Upper lobe of left lung (tissue), 6 donors: ENCODE measurements around the gene CXCL6. TPM values are rescaled to one million over a fixed set of nuclear protein-coding genes. Genes with fewer than 3 reads are reported as not detected.
A peak's percentile ranks its signal among the peaks of the same experiment; 100 is the strongest.

Experiments
- ATAC-seq, 2 donors: fragments of 200-7000 bp; cut with Tn5 transposase; one replicate each; pipeline ENCODE4 v1.9.1; 2022; ENCODE audit warnings: mild to moderate bottlenecking in 2 of 2, moderate library complexity in 2 of 2; ENCODE audit not compliant: low FRiP score in 2 of 2
- DNase-seq, 2 donors: peaks; one replicate each; pipeline ENCODE4 v3.0.0-alpha.2; 2019 to 2020
- H3K27ac ChIP-seq, 4 donors: fragments of 200-600 bp; sonication (generic); one replicate each; pipeline ENCODE4 v1.5.1; 2016 to 2019
- H3K27me3 ChIP-seq, 4 donors: fragments of 200-600 bp; sonication (generic); one replicate each; pipeline ENCODE4 v1.5.1; 2017 to 2019
- H3K36me3 ChIP-seq, 4 donors: fragments of 200-600 bp; sonication (generic); one replicate each; pipeline ENCODE4 v1.5.1; 2016 to 2019
- H3K4me1 ChIP-seq, 4 donors: fragments of 200-600 bp; sonication (generic); one replicate each; pipeline ENCODE4 v1.5.1; 2018 to 2019
- H3K4me3 ChIP-seq, 4 donors: fragments of 200-600 bp; sonication (generic); one replicate each; pipeline ENCODE4 v1.5.1; 2017 to 2019; ENCODE audit warnings: mild to moderate bottlenecking in 2 of 4, moderate library complexity in 1 of 4
- H3K9me3 ChIP-seq, 4 donors: fragments of 200-600 bp; sonication (generic); one replicate each; pipeline ENCODE4 v1.5.1; 2018 to 2019
- EP300 ChIP-seq, 4 donors: sonication (generic); formaldehyde crosslinking; IDR thresholded peaks; one replicate each; pipeline ENCODE4 v1.5.1; 2017; ENCODE audit warnings: antibody characterized with exemption in 4 of 4, control low read depth in 2 of 4
- POLR2A ChIP-seq, 4 donors: fragments of 450-650 bp; IDR thresholded peaks; one replicate each; pipeline ENCODE4 v1.5.1; 2016 to 2017; ENCODE audit warnings: antibody characterized with exemption in 4 of 4, mild to moderate bottlenecking in 2 of 4
- POLR2AphosphoS5 ChIP-seq, 2 donors: sonication (generic); formaldehyde crosslinking; IDR thresholded peaks; one replicate each; pipeline ENCODE4 v1.5.1; 2017; ENCODE audit warnings: antibody characterized with exemption in 2 of 2
- WGBS, 2 donors: methylation state at CpG; one replicate each; pipeline ENCODE4 v1.1.5; 2017 to 2018; 5-methylcytosine and 5-hydroxymethylcytosine counted together
- total RNA-seq, 6 donors: library from RNA; depleted of rRNA in 4 of 6; stranded (reverse); fragments of >200 nt in 4 of 6; gene quantifications; one replicate each; pipeline versions ENCODE4 v1.1.0 to v1.2.1, GENCODE V29; 2016 to 2021
- TF ChIP-seq, protein P1 (sequence below), 6 experiments: fragments of 450-650 bp in 4 of 6; fragments of 200-600 bp in 2 of 6; sonication (generic) in 2 of 6; IDR thresholded peaks; one replicate each; pipeline ENCODE4 v1.5.1; 2016 to 2019; ENCODE audit warnings: antibody characterized with exemption in 6 of 6
- donor health status: DM: no; HTN: no; CAD: no; lungs with moderate emphysema.
- donor health status: DM: no; HTN: yes; CAD: no; lungs with severe emphysema.

CXCL6 gene
- total RNA-seq, 6 donors from 2014 or later = 0.29 to 19.7 (median 0.71) TPM; not detected in 1

DNA sequence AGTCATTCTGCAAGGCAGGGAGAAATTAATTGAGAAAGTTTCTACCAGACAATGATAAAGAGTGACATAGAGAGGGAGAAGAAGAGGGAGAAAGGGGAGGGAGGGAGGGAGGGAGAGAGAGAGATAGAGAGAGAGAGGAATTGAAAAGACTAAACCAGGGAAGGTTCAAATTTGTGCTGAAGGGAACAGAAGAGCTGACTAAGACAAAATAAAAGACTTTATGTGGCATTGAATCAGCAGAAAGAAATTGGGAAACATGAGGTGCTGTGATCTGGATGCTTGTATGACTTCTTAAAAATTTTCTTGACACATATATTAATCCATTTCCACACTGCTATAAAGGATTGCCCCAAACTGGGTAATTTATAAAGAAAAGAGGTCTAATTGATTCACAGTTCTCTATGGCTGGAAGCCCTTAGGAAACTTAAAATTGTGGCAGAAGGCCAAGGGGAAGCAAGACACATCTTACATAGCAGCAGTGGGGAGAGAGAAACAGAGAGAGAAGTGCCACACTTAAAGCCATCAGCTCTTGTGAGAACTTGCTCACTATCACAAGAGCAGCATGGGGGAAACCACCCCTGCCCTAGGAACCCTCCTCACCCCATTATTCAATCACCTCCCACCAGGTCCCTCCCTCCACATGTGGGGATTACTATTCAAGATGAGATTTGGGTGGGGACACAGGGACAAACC, 13.5 kb upstream of the CXCL6 start:
- H3K9me3 ChIP-seq = peaks cover 0 to 4% (median 0%) of the 10 kb centered on the region in 4 donors
- no peaks in the 10 kb centered on the region for H3K4me1 ChIP-seq
- no peak overlapping the region for H3K27ac ChIP-seq
- no peaks in the 10 kb centered on the region for H3K36me3 ChIP-seq
- peak in 1 of 2 donors; percentile 50 for ATAC-seq
- TF ChIP-seq POLR2A (IDR thresholded peaks at IDR 0.05) = no peak
- no peak for TF ChIP-seq POLR2AphosphoS5 (IDR thresholded peaks at IDR 0.05)
- TF ChIP-seq EP300 (IDR thresholded peaks at IDR 0.05) = no peak
- TF ChIP-seq, protein P1, sequence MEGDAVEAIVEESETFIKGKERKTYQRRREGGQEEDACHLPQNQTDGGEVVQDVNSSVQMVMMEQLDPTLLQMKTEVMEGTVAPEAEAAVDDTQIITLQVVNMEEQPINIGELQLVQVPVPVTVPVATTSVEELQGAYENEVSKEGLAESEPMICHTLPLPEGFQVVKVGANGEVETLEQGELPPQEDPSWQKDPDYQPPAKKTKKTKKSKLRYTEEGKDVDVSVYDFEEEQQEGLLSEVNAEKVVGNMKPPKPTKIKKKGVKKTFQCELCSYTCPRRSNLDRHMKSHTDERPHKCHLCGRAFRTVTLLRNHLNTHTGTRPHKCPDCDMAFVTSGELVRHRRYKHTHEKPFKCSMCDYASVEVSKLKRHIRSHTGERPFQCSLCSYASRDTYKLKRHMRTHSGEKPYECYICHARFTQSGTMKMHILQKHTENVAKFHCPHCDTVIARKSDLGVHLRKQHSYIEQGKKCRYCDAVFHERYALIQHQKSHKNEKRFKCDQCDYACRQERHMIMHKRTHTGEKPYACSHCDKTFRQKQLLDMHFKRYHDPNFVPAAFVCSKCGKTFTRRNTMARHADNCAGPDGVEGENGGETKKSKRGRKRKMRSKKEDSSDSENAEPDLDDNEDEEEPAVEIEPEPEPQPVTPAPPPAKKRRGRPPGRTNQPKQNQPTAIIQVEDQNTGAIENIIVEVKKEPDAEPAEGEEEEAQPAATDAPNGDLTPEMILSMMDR (IDR thresholded peaks at IDR 0.05) = no peak
- H3K4me3 ChIP-seq = no peak overlapping the region
- peak in 1 of 2 donors; percentile 32 for DNase-seq
- H3K27me3 ChIP-seq = no peaks in the 10 kb centered on the region

- no peaks in the 10 kb centered on the region for H3K4me1 ChIP-seq
Measured at GRCh38 chr4:73823760-73824159, 12.7 kb upstream of the CXCL6 start.

GRCh38 chr4:73828956-73829355, 7.5 kb upstream of the CXCL6 start:
- no peak for TF ChIP-seq POLR2AphosphoS5 (IDR thresholded peaks at IDR 0.05)
- no peaks in the 10 kb centered on the region for H3K4me1 ChIP-seq
- DNase-seq = no peak
- no peaks in the 10 kb centered on the region for H3K27me3 ChIP-seq
- peak in 1 of 2 donors; percentile 74 for ATAC-seq
- H3K4me3 ChIP-seq = no peak overlapping the region
- WGBS, 2 donors = 42 to 58% methylated on average over 3 of the region's 3 CpGs
- H3K36me3 ChIP-seq = no peaks in the 10 kb centered on the region
- peaks cover 0 to 4% (median 0%) of the 10 kb centered on the region in 4 donors for H3K9me3 ChIP-seq
- H3K27ac ChIP-seq = no peak overlapping the region

More at GRCh38 chr4:73823760-73824159, 12.7 kb upstream of the CXCL6 start:
- no peaks in the 10 kb centered on the region for H3K36me3 ChIP-seq
- DNase-seq = no peak
- ATAC-seq = no peak
- H3K27me3 ChIP-seq = no peaks in the 10 kb centered on the region
- H3K27ac ChIP-seq = no peak overlapping the region
- no peak overlapping the region for H3K4me3 ChIP-seq
- H3K9me3 ChIP-seq = peaks cover 0 to 4% (median 0%) of the 10 kb centered on the region in 4 donors
- TF ChIP-seq EP300 (IDR thresholded peaks at IDR 0.05) (no peak), POLR2A (IDR thresholded peaks at IDR 0.05) (no peak), POLR2AphosphoS5 (IDR thresholded peaks at IDR 0.05) (no peak)
- TF ChIP-seq, protein P1 (IDR thresholded peaks at IDR 0.05) = no peak

DNA sequence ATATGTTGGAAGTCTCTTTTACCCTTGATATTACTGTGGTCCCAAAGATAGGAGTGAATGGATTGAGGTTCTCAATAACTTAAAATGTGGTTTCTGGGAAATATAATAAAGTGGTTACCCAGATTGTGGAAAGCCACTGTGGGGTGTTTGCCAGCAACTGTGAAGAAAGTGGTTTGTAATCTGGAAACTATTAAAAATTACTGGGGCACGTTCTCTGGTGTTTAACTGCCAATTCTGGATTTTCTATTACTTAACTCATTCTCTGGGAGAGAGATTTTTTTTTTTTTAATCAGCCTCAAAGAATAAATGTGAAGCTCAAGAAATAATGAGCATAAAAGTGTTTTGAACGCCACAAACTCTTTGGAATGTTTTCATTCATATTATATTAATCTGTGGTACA, 4.9 kb upstream of the CXCL6 start:
- H3K36me3 ChIP-seq = no peaks in the 10 kb centered on the region
- TF ChIP-seq EP300 (IDR thresholded peaks at IDR 0.05) (no peak), POLR2A (IDR thresholded peaks at IDR 0.05) (no peak), POLR2AphosphoS5 (IDR thresholded peaks at IDR 0.05) (no peak)
- TF ChIP-seq, protein P1 (IDR thresholded peaks at IDR 0.05) = no peak
- DNase-seq = no peak
- ATAC-seq = no peak
- no peaks in the 10 kb centered on the region for H3K27me3 ChIP-seq
- 79 to 84% methylated on average over 2 of the region's 2 CpGs for WGBS, 2 donors
- peaks cover 0 to 4% (median 0%) of the 10 kb centered on the region in 4 donors for H3K9me3 ChIP-seq
- no peak overlapping the region for H3K27ac ChIP-seq
- H3K4me3 ChIP-seq = no peak overlapping the region
- peaks cover 0 to 5% (median 4%) of the 10 kb centered on the region in 4 donors for H3K4me1 ChIP-seq

DNA sequence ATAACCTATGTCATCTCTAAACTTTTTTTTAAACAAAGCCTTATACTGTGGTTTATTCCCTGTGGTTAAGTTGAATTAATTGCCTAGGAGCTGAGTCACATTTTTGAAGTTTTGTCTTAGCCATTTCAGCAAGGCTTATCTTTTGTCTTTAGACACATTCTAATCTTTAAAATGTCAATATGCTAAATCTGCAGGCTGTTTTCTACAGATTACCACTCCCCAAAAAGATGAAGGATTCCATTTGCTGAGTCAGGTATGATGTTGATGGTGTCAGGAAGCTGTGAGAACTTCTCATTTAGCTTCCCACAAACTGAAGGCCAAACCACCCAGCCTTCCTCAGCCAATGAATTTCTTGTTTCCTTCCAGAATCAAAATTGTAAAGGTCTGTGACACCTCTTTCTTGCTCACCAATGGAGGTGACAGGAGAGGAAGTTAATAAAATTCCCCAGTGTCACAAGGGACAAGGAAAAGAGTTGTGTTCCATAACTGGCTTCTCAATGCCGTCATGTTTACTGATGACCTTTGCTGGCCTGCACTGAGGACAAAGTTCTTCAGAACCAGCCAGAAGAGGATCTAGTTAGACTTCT, 3.7 kb upstream of the CXCL6 start:
- Histone ChIP-seq H3K9me3 (no peaks in the 10 kb centered on the region), H3K4me1 (peaks cover 0 to 10% (median 9%) of the 10 kb centered on the region in 4 donors), H3K36me3 (no peaks in the 10 kb centered on the region), H3K4me3 (no peak overlapping the region), H3K27ac (no peak overlapping the region), H3K27me3 (peaks cover 0 to 1% (median 0%) of the 10 kb centered on the region in 4 donors)
- ATAC-seq (no peak), DNase-seq (no peak)
- 75 to 87% methylated on average over 1 of the region's 1 CpG for WGBS, 2 donors
- TF ChIP-seq POLR2AphosphoS5 (IDR thresholded peaks at IDR 0.05) = no peak
